H9 (cell line): Measurements from ENCODE around the gene EPC2. TPM values are rescaled to one million over a fixed set of nuclear protein-coding genes. Genes with fewer than 3 reads are reported as not detected.

ENCODE experiments used
- DNase-seq: peaks from one replicate; pipeline ENCODE4 v3.0.0-alpha.2; 2017
- H2AFZ ChIP-seq: one replicate; pipeline ENCODE4 v1.6.1; 2013; ENCODE audit warnings: mild to moderate bottlenecking, low read length, control low read depth, moderate library complexity
- H2AK5ac ChIP-seq: 2 replicates; pipeline ENCODE4 v1.6.1; 2013; ENCODE audit warnings: low read length, control low read depth, mixed read lengths; ENCODE audit not compliant: insufficient read length
- H2BK120ac ChIP-seq: one replicate; pipeline ENCODE4 v1.6.1; 2013; ENCODE audit warnings: low read depth, mild to moderate bottlenecking, low read length, control low read depth, inconsistent platforms; ENCODE audit not compliant: poor library complexity, severe bottlenecking
- H2BK12ac ChIP-seq: 2 replicates; pipeline ENCODE4 v1.6.1; 2013; ENCODE audit warnings: low read length, control low read depth, mixed read lengths, low read depth; ENCODE audit not compliant: insufficient read length
- H2BK15ac ChIP-seq: 2 replicates; pipeline ENCODE4 v1.6.1; 2013; ENCODE audit warnings: low read depth, low read length, control low read depth
- H2BK20ac ChIP-seq: one replicate; pipeline ENCODE4 v1.6.1; 2013; ENCODE audit warnings: low read depth, mild to moderate bottlenecking, low read length, control low read depth, inconsistent platforms; ENCODE audit not compliant: poor library complexity, severe bottlenecking
- H2BK5ac ChIP-seq: 2 replicates; pipeline ENCODE4 v1.6.1; 2013; ENCODE audit warnings: low read length, control low read depth, mixed read lengths; ENCODE audit not compliant: insufficient read length
- H3K14ac ChIP-seq: 2 replicates; pipeline ENCODE4 v1.6.1; 2013; ENCODE audit warnings: low read length, control low read depth; ENCODE audit not compliant: insufficient read depth
- H3K18ac ChIP-seq: 2 replicates; pipeline ENCODE4 v1.6.1; 2013; ENCODE audit warnings: low read depth, mild to moderate bottlenecking, mixed read lengths, low read length, control low read depth; ENCODE audit not compliant: insufficient read length
- H3K23ac ChIP-seq: 2 replicates; pipeline ENCODE4 v1.6.1; 2013; ENCODE audit warnings: low read length, control low read depth, mixed read lengths, low read depth; ENCODE audit not compliant: insufficient read length
- H3K23me2 ChIP-seq: 2 replicates; pipeline ENCODE4 v1.6.1; 2013; ENCODE audit warnings: low read depth, mild to moderate bottlenecking, mixed read lengths, low read length, control low read depth; ENCODE audit not compliant: insufficient read length, poor library complexity, severe bottlenecking
- H3K27ac ChIP-seq: 2 replicates; pipeline ENCODE4 v1.5.1; 2013; ENCODE audit warnings: low read length, control low read depth, mixed read lengths, low read depth; ENCODE audit not compliant: insufficient read length
- H3K27me3 ChIP-seq: 2 replicates; pipeline ENCODE4 v1.6.1; 2013; ENCODE audit warnings: low read length, control low read depth, inconsistent platforms; ENCODE audit not compliant: insufficient read depth
- H3K4ac ChIP-seq: 2 replicates; pipeline ENCODE4 v1.6.1; 2013; ENCODE audit warnings: low read depth, mild to moderate bottlenecking, control low read depth, inconsistent platforms, low read length, moderate library complexity
- H3K4me1 ChIP-seq: 2 replicates; pipeline ENCODE4 v1.6.1; 2013; ENCODE audit warnings: low read length, control low read depth, inconsistent platforms; ENCODE audit not compliant: insufficient read depth
- H3K4me2 ChIP-seq: 2 replicates; pipeline ENCODE4 v1.6.1; 2013; ENCODE audit warnings: low read length, control low read depth, mixed read lengths; ENCODE audit not compliant: insufficient read length, insufficient read depth
- H3K56ac ChIP-seq: 2 replicates; pipeline ENCODE4 v1.6.1; 2013; ENCODE audit warnings: low read depth, mild to moderate bottlenecking, mixed read lengths, low read length, control low read depth; ENCODE audit not compliant: insufficient read length
- H3K79me1 ChIP-seq: 2 replicates; pipeline ENCODE4 v1.6.1; 2013; ENCODE audit warnings: low read depth, mild to moderate bottlenecking, moderate library complexity, low read length, control low read depth, inconsistent platforms; ENCODE audit not compliant: insufficient read depth, poor library complexity, severe bottlenecking
- H3K79me2 ChIP-seq: 2 replicates; pipeline ENCODE4 v1.6.1; 2013; ENCODE audit warnings: low read length, control low read depth, inconsistent platforms; ENCODE audit not compliant: insufficient read depth
- H3K9ac ChIP-seq: 2 replicates; pipeline ENCODE4 v1.6.1; 2013; ENCODE audit warnings: low read length, control low read depth, mixed read lengths; ENCODE audit not compliant: insufficient read length; ENCODE audit errors: extremely low read depth
- H3K9me3 ChIP-seq: one replicate; pipeline ENCODE4 v1.6.1; 2013; ENCODE audit warnings: low read depth, low read length, inconsistent platforms; ENCODE audit not compliant: control insufficient read depth
- H3T11ph ChIP-seq: one replicate; pipeline ENCODE4 v1.6.1; 2013; ENCODE audit warnings: mild to moderate bottlenecking, low read length, control low read depth, inconsistent platforms
- H4K20me1 ChIP-seq: one replicate; pipeline ENCODE4 v1.6.1; 2013; ENCODE audit not compliant: control insufficient read depth, insufficient read length, insufficient read depth
- H4K5ac ChIP-seq: 2 replicates; pipeline ENCODE4 v1.6.1; 2013; ENCODE audit warnings: low read depth, mild to moderate bottlenecking, mixed read lengths, low read length, control low read depth; ENCODE audit not compliant: insufficient read length
- H4K8ac ChIP-seq: replicated peaks from 2 replicates; pipeline ENCODE4 v1.6.1; 2013; ENCODE audit warnings: low read length, control low read depth, mixed read lengths, low read depth; ENCODE audit not compliant: insufficient read length
- H4K91ac ChIP-seq: 2 replicates; pipeline ENCODE4 v1.6.1; 2013; ENCODE audit warnings: low read depth, mild to moderate bottlenecking, moderate library complexity, mixed read lengths, low read length, control low read depth; ENCODE audit not compliant: insufficient read length
- H3K27ac Mint-ChIP-seq, 3 experiments: 2 replicates in 2 of 3; 3 replicates in 1 of 3; pipeline ENCODE4 v1.8.0; 2020 to 2021; ENCODE audit warnings: mixed read lengths in 3 of 3, mild to moderate bottlenecking in 1 of 3, moderate library complexity in 1 of 3
- H3K27me3 Mint-ChIP-seq: 2 replicates; pipeline ENCODE4 v1.8.0; 2021; ENCODE audit warnings: low read depth, mild to moderate bottlenecking, moderate library complexity, mixed read lengths
- H3K36me3 Mint-ChIP-seq, 3 experiments: 2 replicates in 2 of 3; 3 replicates in 1 of 3; pipeline ENCODE4 v1.8.0; 2020 to 2021; ENCODE audit warnings: low read depth in 3 of 3, mixed read lengths in 3 of 3; ENCODE audit not compliant: insufficient read depth in 1 of 3
- H3K4me1 Mint-ChIP-seq, 2 experiments: 2 replicates each; pipeline ENCODE4 v1.8.0; 2020; ENCODE audit warnings: mixed read lengths in 2 of 2
- H3K4me3 Mint-ChIP-seq, 2 experiments: 2 replicates in 1 of 2; 3 replicates in 1 of 2; pipeline ENCODE4 v1.8.0; 2020 to 2021; ENCODE audit warnings: mild to moderate bottlenecking in 2 of 2, mixed read lengths in 2 of 2, moderate library complexity in 1 of 2
- H3K9me3 Mint-ChIP-seq, 2 experiments: 2 replicates in 1 of 2; 3 replicates in 1 of 2; pipeline ENCODE4 v1.8.0; 2020; ENCODE audit warnings: mild to moderate bottlenecking in 2 of 2, mixed read lengths in 2 of 2, moderate library complexity in 1 of 2
- CTCF ChIP-seq: fragments of 200-600 bp; sonication (generic); conservative IDR thresholded peaks from 3 replicates; pipeline ENCODE4 v1.8.0; 2021; ENCODE audit warnings: antibody characterized with exemption, mild to moderate bottlenecking
- WGBS: extraction: QIAGEN DNeasy Blood & Tissue Kit; methylation state at CpG from one replicate; pipeline ENCODE4 v1.1.7; 2013; ENCODE audit warnings: missing lambda C conversion rate, low lambda C conversion rate, mixed read lengths; ENCODE audit not compliant: insufficient read length; ENCODE audit errors: extremely low coverage; 5-methylcytosine and 5-hydroxymethylcytosine counted together
- total RNA-seq: library from RNA; stranded (reverse); gene quantifications from 2 replicates; pipeline ENCODE4 v1.2.1, GENCODE V29; 2021

The EPC2 gene
- total RNA-seq, 1 experiment from 2014 or later: 31.3 TPM

DNA sequence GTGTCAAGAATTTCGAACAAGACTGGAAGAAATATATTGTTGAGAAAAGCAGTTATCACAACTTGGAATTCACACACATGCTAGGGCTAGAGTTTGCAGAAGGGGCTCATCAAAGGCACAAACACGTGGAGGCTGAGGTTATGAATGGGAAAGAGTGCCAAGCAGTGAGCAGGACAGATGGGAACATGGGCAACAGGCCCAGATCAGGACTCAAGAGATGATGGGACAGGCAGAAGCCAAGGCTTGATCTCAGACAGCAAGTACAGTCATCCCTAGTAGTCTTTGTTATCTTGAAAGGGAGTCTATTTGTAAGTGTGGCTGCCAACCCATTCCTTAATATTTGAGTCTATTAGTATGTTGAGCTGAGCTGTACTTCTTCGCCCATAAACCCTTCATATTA lies 22.2 kb upstream of the EPC2 start:
- Histone ChIP-seq H3K4me2 (no peak overlapping the region), H3K79me1 (no peaks in the 10 kb centered on the region), H2AK5ac (no peak overlapping the region), H3K23ac (no peak overlapping the region), H3T11ph (no peak overlapping the region), H3K27me3 (no peaks in the 10 kb centered on the region), H3K23me2 (no peaks in the 10 kb centered on the region), H2BK12ac (no peak overlapping the region), H3K9ac (no peak overlapping the region), H2BK20ac (no peak overlapping the region), H3K79me2 (no peaks in the 10 kb centered on the region), H2BK15ac (no peak overlapping the region), H3K14ac (no peak overlapping the region), H2BK120ac (no peak overlapping the region), H4K5ac (no peak overlapping the region), H3K4ac (no peak overlapping the region), H2AFZ (no peak overlapping the region), H4K91ac (no peak overlapping the region), H3K9me3 (no peaks in the 10 kb centered on the region), H3K27ac (no peak overlapping the region), H3K18ac (no peak overlapping the region), H4K8ac (no peak overlapping the region), H2BK5ac (no peak overlapping the region), H3K4me1 (no peaks in the 10 kb centered on the region), H3K56ac (no peak overlapping the region), H4K20me1 (no peaks in the 10 kb centered on the region)
- no peak for DNase-seq
- no peaks in the 10 kb centered on the region; a peak in 1 of 7 replicates for H3K36me3 Mint-ChIP-seq
- H3K9me3 Mint-ChIP-seq: no peaks in the 10 kb centered on the region; a peak in 1 of 5 replicates
- no peak overlapping the region for H3K4me3 Mint-ChIP-seq
- no peak overlapping the region for H3K27ac Mint-ChIP-seq
- no peaks in the 10 kb centered on the region for H3K4me1 Mint-ChIP-seq
- no CpG with 5 or more reads among the region's 3 CpGs for WGBS
- peaks cover 3% of the 10 kb centered on the region; the same call in 1 of the 2 replicates for H3K27me3 Mint-ChIP-seq
- TF ChIP-seq CTCF: no peak
